Kidney epithelial cell (primary cell): ENCODE data around the gene IMP4. TPM values are rescaled to one million over a fixed set of nuclear protein-coding genes. Genes with fewer than 3 reads are reported as not detected.

Experiments
- DNase-seq: peaks from one replicate; pipeline ENCODE4 v3.0.0-alpha.2; 2010; ENCODE audit warnings: low read depth
- H3K27me3 ChIP-seq: 2 replicates; pipeline ENCODE4 v1.6.0; 2011; ENCODE audit warnings: low read length; ENCODE audit not compliant: control insufficient read depth, insufficient read depth
- H3K36me3 ChIP-seq: 2 replicates; pipeline ENCODE4 v1.5.1; 2011; ENCODE audit warnings: low read length; ENCODE audit not compliant: control insufficient read depth, insufficient read depth
- H3K4me3 ChIP-seq: 2 replicates; pipeline ENCODE4 v1.5.1; 2011; ENCODE audit warnings: low read depth, mild to moderate bottlenecking, control low read depth, low read length
- total RNA-seq: library from RNA; depleted of rRNA; stranded (reverse); fragments of >200 nt; gene quantifications from 2 replicates; pipeline ENCODE4 v1.2.3, GENCODE V29; 2015
- TF ChIP-seq, protein P1 (sequence below): IDR thresholded peaks from 2 replicates; pipeline ENCODE4 v1.5.1; 2011; ENCODE audit warnings: mild to moderate bottlenecking, moderate library complexity, low read length, control low read depth, inconsistent platforms; ENCODE audit not compliant: insufficient read depth, poor library complexity, severe bottlenecking

IMP4 gene
- total RNA-seq, 1 donor from 2014 or later, result 121 TPM

GRCh38 chr2:130374587-130375290 lies 32.0 kb downstream of the IMP4 start:
- TF ChIP-seq, protein P1, sequence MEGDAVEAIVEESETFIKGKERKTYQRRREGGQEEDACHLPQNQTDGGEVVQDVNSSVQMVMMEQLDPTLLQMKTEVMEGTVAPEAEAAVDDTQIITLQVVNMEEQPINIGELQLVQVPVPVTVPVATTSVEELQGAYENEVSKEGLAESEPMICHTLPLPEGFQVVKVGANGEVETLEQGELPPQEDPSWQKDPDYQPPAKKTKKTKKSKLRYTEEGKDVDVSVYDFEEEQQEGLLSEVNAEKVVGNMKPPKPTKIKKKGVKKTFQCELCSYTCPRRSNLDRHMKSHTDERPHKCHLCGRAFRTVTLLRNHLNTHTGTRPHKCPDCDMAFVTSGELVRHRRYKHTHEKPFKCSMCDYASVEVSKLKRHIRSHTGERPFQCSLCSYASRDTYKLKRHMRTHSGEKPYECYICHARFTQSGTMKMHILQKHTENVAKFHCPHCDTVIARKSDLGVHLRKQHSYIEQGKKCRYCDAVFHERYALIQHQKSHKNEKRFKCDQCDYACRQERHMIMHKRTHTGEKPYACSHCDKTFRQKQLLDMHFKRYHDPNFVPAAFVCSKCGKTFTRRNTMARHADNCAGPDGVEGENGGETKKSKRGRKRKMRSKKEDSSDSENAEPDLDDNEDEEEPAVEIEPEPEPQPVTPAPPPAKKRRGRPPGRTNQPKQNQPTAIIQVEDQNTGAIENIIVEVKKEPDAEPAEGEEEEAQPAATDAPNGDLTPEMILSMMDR, result no peak
- DNase-seq, result no peak
- Histone ChIP-seq H3K36me3 (no peaks in the 10 kb centered on the region), H3K27me3 (no peaks in the 10 kb centered on the region), H3K4me3 (no peak overlapping the region)

GRCh38 chr2:130375291-130376266 lies 32.9 kb downstream of the IMP4 start:
- TF ChIP-seq, protein P1, result no peak
- Histone ChIP-seq H3K27me3 (no peaks in the 10 kb centered on the region), H3K4me3 (no peak overlapping the region), H3K36me3 (no peaks in the 10 kb centered on the region)
- no peak for DNase-seq

DNA sequence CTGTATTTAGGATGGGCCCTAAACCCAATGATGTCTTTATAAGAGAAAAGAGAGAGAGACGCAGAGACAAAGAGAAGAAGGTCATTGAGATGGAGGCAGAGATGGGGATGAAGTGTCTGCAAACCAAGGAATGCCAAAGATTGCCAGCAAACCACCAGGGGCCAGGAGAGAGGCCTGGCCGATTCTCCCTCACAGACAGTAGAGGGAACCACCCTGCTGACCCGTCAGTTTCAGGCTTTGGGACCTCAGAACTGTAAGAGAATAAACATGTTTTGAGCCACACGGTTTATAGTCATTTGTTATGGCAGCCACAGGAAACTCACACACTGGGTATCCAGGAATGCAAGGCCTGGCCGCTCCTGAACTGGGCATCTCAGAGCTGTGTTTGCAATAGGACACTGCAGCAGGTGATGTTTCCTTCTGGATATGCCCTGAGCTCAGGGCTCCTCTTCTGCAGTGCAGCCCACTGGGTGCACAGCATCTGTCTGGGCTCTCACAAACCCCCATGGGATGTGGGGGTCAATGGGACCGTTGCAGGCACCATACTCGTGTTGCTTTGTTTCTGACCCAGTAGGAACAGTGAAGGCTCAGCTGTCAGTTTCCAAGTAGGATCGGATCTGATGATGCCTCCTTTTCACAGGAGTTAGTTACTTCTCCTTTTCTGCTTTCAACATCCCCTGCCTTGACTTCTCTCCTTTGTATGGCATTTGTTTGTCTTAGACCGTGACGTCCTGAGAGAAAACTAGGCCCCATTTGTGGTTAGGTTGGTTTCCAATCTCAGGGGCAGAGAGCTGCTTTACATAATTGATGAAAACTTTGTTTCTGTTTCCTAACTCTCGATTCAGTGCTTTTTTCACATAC lies 34.0 kb downstream of the IMP4 start:
- Histone ChIP-seq H3K4me3 (no peak overlapping the region), H3K36me3 (no peaks in the 10 kb centered on the region), H3K27me3 (no peaks in the 10 kb centered on the region)
- TF ChIP-seq, protein P1, result peak; percentile 8
- no peak for DNase-seq

DNA sequence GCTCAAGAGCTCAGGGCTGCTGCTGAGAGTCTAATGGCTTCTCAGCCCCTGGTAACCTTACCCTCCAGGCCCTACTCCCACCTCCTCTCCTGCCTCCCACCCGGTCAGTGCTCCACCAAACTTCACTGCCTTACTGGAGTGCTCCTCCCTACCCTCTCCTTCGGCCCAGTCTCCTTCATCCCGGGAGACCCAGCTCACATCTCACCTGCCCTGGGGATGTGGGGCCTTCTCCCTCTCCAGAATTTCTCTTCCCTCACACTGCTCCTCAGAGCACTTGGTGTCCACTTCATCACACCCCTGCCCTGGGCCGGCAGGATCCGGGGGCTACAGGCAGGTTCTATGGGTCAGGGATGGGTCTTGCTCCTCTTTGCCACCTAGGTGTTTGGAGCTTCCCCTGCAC lies 34.8 kb downstream of the IMP4 start:
- Histone ChIP-seq H3K36me3 (no peaks in the 10 kb centered on the region), H3K27me3 (no peaks in the 10 kb centered on the region), H3K4me3 (no peak overlapping the region)
- no peak for DNase-seq
- TF ChIP-seq, protein P1, result no peak

- no peak for DNase-seq
- Histone ChIP-seq H3K4me3 (no peak overlapping the region), H3K27me3 (no peaks in the 10 kb centered on the region), H3K36me3 (no peaks in the 10 kb centered on the region)
- TF ChIP-seq, protein P1, result no peak
Measured at GRCh38 chr2:130378206-130378897, 35.7 kb downstream of the IMP4 start.
